ENCODE measurements around the gene NTRK3.

DNA sequence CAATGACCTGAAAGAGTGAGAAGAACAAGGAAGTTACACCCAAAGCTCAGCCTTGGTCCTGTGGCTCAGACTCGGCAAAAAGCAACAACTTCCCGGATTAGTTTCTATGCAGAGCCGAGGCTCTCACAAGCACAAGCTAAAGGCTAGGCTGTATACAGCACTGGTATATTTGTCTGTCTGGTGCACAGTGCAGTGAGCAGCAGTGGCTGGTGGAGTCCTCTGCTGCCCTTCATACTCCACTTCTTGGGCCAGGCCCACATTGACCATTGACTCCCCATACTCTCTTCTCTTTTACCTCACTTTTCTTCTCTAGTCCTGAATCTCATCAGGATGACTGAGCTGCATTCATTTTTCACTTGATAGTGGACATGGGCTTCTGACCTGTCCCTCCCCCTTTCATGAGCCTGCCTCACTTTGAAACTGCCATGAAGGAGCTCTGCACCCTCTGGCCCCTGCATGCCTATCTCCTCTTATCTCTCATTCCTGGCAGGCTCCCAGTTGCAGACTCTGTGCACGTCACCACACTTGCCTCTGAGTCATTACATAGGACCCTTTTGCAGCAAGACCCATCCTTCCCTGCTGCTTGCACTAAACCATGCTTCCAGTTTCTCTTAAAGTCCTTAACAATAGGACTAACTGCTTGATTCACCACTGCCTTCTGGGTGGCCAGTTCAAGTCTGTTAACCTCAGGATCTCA, 379.3 kb downstream of the NTRK3 start:
- TF ChIP-seq HNF4G (IDR thresholded peaks at IDR 0.05; ENCODE audit: borderline replicate concordance, low read depth, low read length) (no peak), HNF4G (CRISPR knock-in tag; IDR thresholded peaks at IDR 0.05; ENCODE audit: borderline replicate concordance, low read depth) (no peak), CREM (IDR thresholded peaks at IDR 0.05) (no peak), CREM (CRISPR knock-in tag; IDR thresholded peaks at IDR 0.05) (no peak), ZC3H4 (CRISPR knock-in tag; IDR thresholded peaks at IDR 0.05; ENCODE audit: borderline replicate concordance) (no peak), BCL6 (CRISPR knock-in tag; IDR thresholded peaks at IDR 0.05) (no peak), ETV6 (CRISPR knock-in tag; conservative IDR thresholded peaks at IDR 0.05) (no peak), POLR2A (IDR thresholded peaks at IDR 0.05; ENCODE audit: insufficient read depth in 1 of 2, low read depth in 2 of 2, low read length in 2 of 2) (no peak), POLR2AphosphoS5 (IDR thresholded peaks at IDR 0.05; ENCODE audit: low read depth, low read length) (no peak), ZNF549 (CRISPR knock-in tag; IDR thresholded peaks at IDR 0.05) (no peak), HNRNPK (IDR thresholded peaks at IDR 0.05; ENCODE audit: low read depth, low read length, poor library complexity, severe bottlenecking) (no peak), SNAI1 (CRISPR knock-in tag; IDR thresholded peaks at IDR 0.05; ENCODE audit: borderline replicate concordance) (no peak)
- TF ChIP-seq, protein P1, sequence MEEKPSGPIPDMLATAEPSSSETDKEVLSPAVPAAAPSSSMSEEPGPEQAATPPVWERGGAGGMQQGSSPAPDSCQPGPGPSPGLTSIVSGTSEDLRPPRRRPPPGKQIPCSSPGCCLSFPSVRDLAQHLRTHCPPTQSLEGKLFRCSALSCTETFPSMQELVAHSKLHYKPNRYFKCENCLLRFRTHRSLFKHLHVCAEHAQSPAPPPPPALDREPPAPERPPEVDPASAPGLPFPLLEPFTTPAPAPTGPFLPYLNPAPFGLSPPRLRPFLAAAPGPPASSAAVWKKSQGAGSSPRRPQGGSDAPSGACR (CRISPR knock-in tag; IDR thresholded peaks at IDR 0.05) = no peak
- TF ChIP-seq, protein P2, sequence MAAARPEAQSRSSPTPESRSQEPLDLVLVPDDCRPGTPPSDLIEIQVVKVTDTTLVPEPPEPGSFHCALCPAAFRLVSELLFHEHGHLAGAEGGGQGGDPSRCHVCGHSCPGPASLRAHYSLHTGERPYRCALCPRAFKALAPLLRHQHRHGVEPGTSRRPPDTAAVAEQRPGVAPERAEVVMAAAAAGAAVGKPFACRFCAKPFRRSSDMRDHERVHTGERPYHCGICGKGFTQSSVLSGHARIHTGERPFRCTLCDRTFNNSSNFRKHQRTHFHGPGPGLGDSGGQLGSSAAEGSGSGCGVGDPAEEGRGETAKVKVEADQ (CRISPR knock-in tag; IDR thresholded peaks at IDR 0.05; ENCODE audit: borderline replicate concordance) = no peak
